GM12873 (cell line): ENCODE data around the gene BCKDHB.

Experiments used
- TF ChIP-seq, protein P1 (sequence below): IDR thresholded peaks from 2 replicates; pipeline ENCODE4 v1.5.1; 2012; ENCODE audit warnings: low read depth, mild to moderate bottlenecking, moderate library complexity, low read length, control low read depth; ENCODE audit not compliant: insufficient read depth; ENCODE audit errors: missing control alignments

The BCKDHB gene

GRCh38 chr6:80256691-80257090 is 150.2 kb downstream of the BCKDHB start:
- TF ChIP-seq, protein P1, sequence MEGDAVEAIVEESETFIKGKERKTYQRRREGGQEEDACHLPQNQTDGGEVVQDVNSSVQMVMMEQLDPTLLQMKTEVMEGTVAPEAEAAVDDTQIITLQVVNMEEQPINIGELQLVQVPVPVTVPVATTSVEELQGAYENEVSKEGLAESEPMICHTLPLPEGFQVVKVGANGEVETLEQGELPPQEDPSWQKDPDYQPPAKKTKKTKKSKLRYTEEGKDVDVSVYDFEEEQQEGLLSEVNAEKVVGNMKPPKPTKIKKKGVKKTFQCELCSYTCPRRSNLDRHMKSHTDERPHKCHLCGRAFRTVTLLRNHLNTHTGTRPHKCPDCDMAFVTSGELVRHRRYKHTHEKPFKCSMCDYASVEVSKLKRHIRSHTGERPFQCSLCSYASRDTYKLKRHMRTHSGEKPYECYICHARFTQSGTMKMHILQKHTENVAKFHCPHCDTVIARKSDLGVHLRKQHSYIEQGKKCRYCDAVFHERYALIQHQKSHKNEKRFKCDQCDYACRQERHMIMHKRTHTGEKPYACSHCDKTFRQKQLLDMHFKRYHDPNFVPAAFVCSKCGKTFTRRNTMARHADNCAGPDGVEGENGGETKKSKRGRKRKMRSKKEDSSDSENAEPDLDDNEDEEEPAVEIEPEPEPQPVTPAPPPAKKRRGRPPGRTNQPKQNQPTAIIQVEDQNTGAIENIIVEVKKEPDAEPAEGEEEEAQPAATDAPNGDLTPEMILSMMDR = no peak

DNA sequence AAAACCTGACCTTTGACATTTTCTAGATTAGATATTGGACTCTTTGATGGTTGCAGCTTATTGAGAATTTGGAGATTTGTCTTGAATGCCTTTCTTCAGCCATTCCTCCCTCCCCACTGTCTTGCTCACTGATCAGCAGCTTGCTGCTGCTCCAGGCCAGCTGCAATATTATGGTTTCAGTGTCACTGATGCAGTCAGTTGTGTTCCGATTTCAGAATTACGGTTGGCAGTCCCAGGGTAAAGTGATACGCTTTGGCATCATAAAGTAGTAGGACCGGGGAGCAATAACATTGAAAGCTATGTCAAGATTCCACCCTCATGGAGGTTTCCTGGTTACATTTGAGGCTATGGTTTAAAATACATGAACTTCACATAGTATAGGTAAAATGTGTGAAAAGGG is 152.6 kb downstream of the BCKDHB start:
- TF ChIP-seq, protein P1 = no peak

- TF ChIP-seq, protein P1 = no peak
Measured at GRCh38 chr6:80263585-80263984, 157.1 kb downstream of the BCKDHB start.

GRCh38 chr6:80268865-80269730 is 162.6 kb downstream of the BCKDHB start:
- TF ChIP-seq, protein P1 = no peak

DNA sequence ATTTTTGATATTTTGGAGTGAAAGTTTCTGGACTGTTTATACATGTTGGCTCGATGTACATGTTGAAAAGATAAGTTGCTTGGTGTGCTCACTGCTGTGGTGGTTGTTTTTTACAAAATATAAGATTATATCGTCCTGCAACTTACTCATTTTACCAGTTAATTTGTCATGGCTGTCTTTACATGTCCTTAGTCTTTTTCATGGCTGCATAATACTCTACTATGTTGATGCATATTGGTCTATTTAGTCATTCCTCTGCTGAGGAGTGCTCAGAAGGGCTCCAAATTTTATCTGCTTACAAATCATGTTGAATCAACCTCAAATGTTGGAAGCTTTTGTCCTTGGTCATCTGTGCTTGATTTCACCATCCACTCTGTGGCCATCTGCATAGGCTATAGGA is 164.6 kb downstream of the BCKDHB start:
- TF ChIP-seq, protein P1 = no peak

GRCh38 chr6:80272988-80273387 is 166.5 kb downstream of the BCKDHB start:
- TF ChIP-seq, protein P1 = no peak

GRCh38 chr6:80276861-80277260 is 170.4 kb downstream of the BCKDHB start:
- TF ChIP-seq, protein P1 = no peak
